Neuronal stem cell (in vitro differentiated cells): ENCODE results near the gene POLN.

ENCODE experiments used
- DNase-seq: peaks from one replicate; pipeline ENCODE4 v3.0.0-alpha.2; 2013; ENCODE audit warnings: low spot score
- H2AFZ ChIP-seq: one replicate; pipeline ENCODE4 v1.6.1; 2013; ENCODE audit warnings: mild to moderate bottlenecking, low read length, inconsistent platforms
- H2AK5ac ChIP-seq: 2 replicates; pipeline ENCODE4 v1.6.1; 2013; ENCODE audit warnings: low read depth, mild to moderate bottlenecking, inconsistent platforms, low read length, moderate library complexity, mixed read lengths
- H2BK120ac ChIP-seq: 2 replicates; pipeline ENCODE4 v1.6.1; 2013; ENCODE audit warnings: low read depth, mild to moderate bottlenecking, inconsistent platforms, low read length, moderate library complexity, mixed read lengths
- H2BK12ac ChIP-seq: one replicate; pipeline ENCODE4 v1.6.1; 2013; ENCODE audit warnings: low read length, inconsistent platforms
- H2BK15ac ChIP-seq: 2 replicates; pipeline ENCODE4 v1.6.1; 2013; ENCODE audit warnings: mild to moderate bottlenecking, low read length, inconsistent platforms, mixed read lengths
- H2BK5ac ChIP-seq: one replicate; pipeline ENCODE4 v1.6.1; 2013; ENCODE audit warnings: inconsistent platforms, mild to moderate bottlenecking, low read length, moderate library complexity
- H3K14ac ChIP-seq: one replicate; pipeline ENCODE4 v1.6.1; 2013; ENCODE audit warnings: low read length, inconsistent platforms
- H3K18ac ChIP-seq: 2 replicates; pipeline ENCODE4 v1.6.1; 2013; ENCODE audit warnings: low read length, inconsistent platforms
- H3K23ac ChIP-seq: 2 replicates; pipeline ENCODE4 v1.6.1; 2013; ENCODE audit warnings: low read depth, mild to moderate bottlenecking, mixed read lengths, low read length, inconsistent platforms; ENCODE audit not compliant: poor library complexity
- H3K27ac ChIP-seq: replicated peaks from 3 replicates; pipeline ENCODE4 v1.5.1; 2013; ENCODE audit warnings: low read length, inconsistent platforms
- H3K27me3 ChIP-seq, 3 experiments: 2 replicates each; pipeline ENCODE4 v1.6.1; 2013; ENCODE audit warnings: low read length in 3 of 3, mild to moderate bottlenecking in 2 of 3, inconsistent platforms in 1 of 3, low read depth in 1 of 3, mixed read lengths in 1 of 3, moderate library complexity in 1 of 3; ENCODE audit not compliant: control insufficient read depth in 3 of 3, insufficient read depth in 3 of 3
- H3K36me3 ChIP-seq, 2 donors: replicated peaks in 1 of 2; 2 replicates each; pipeline ENCODE4 v1.6.1; 2013; ENCODE audit warnings: low read length in 2 of 2; ENCODE audit not compliant: control insufficient read depth in 2 of 2, insufficient read depth in 2 of 2
- H3K4ac ChIP-seq: 2 replicates; pipeline ENCODE4 v1.6.1; 2013; ENCODE audit warnings: inconsistent platforms, mild to moderate bottlenecking, low read length, moderate library complexity
- H3K4me1 ChIP-seq, 2 donors: 1 replicate in 1 of 2; 2 replicates in 1 of 2; pipeline ENCODE4 v1.6.1; 2013; ENCODE audit warnings: low read length in 2 of 2, low read depth in 1 of 2; ENCODE audit not compliant: control insufficient read depth in 2 of 2, insufficient read depth in 1 of 2
- H3K4me2 ChIP-seq: one replicate; pipeline ENCODE4 v1.6.1; 2013; ENCODE audit warnings: mild to moderate bottlenecking, low read length, inconsistent platforms; ENCODE audit not compliant: insufficient read depth, poor library complexity, severe bottlenecking
- H3K4me3 ChIP-seq, 2 donors: 2 replicates each; pipeline ENCODE4 v1.5.1; 2013; ENCODE audit warnings: low read length in 2 of 2, mild to moderate bottlenecking in 2 of 2, inconsistent platforms in 1 of 2, moderate library complexity in 1 of 2
- H3K79me1 ChIP-seq: one replicate; pipeline ENCODE4 v1.6.1; 2013; ENCODE audit warnings: low read depth, mild to moderate bottlenecking, inconsistent platforms, low read length, moderate library complexity
- H3K9ac ChIP-seq: one replicate; pipeline ENCODE4 v1.6.1; 2013; ENCODE audit warnings: mild to moderate bottlenecking, low read depth, low read length, inconsistent platforms; ENCODE audit not compliant: poor library complexity
- H3K9me3 ChIP-seq, 2 donors: replicated peaks in 1 of 2; 2 replicates each; pipeline versions ENCODE3 to v1.6.1; 2013; ENCODE audit warnings: low read length in 2 of 2, mild to moderate bottlenecking in 2 of 2, inconsistent platforms in 1 of 2, low read depth in 1 of 2, mixed read lengths in 1 of 2, moderate library complexity in 1 of 2; ENCODE audit not compliant: control insufficient read depth in 2 of 2, insufficient read depth in 1 of 2
- H4K8ac ChIP-seq: one replicate; pipeline ENCODE4 v1.6.1; 2013; ENCODE audit warnings: low read depth, mild to moderate bottlenecking, inconsistent platforms, low read length, moderate library complexity
- H4K91ac ChIP-seq: one replicate; pipeline ENCODE4 v1.6.1; 2013; ENCODE audit warnings: low read length, low read depth, mild to moderate bottlenecking, inconsistent platforms; ENCODE audit not compliant: poor library complexity
- WGBS, 2 donors: extraction: QIAGEN DNeasy Blood & Tissue Kit; methylation state at CpG; one replicate each; pipeline ENCODE4 v1.1.7; 2013; ENCODE audit warnings: missing lambda C conversion rate in 2 of 2, mixed read lengths in 1 of 2; ENCODE audit not compliant: insufficient read length in 2 of 2, insufficient replicate concordance in 1 of 2; ENCODE audit errors: extremely low coverage in 2 of 2; 5-methylcytosine and 5-hydroxymethylcytosine counted together

Gene POLN

GRCh38 chr4:2044119-2044485, 197.8 kb downstream of the POLN start:
- H3K9me3 ChIP-seq: peaks cover 0 to 7% of the 10 kb centered on the region in 2 donors
- H3K4me3 ChIP-seq: no peak overlapping the region
- H3K79me1 ChIP-seq: peaks cover 7% of the 10 kb centered on the region
- H2BK15ac ChIP-seq: no peak overlapping the region
- H4K8ac ChIP-seq: no peak overlapping the region
- no CpG with 5 or more reads among the region's 6 CpGs for WGBS, 2 donors
- no peak overlapping the region for H2AFZ ChIP-seq
- no peak overlapping the region for H3K4me2 ChIP-seq
- H2BK12ac ChIP-seq: no peak overlapping the region
- peak overlapping the region; percentile 56 for H2AK5ac ChIP-seq
- peaks cover 0 to 17% of the 10 kb centered on the region in 2 donors for H3K36me3 ChIP-seq
- H3K4me1 ChIP-seq: peaks cover 2 to 5% of the 10 kb centered on the region in 2 donors
- no peak overlapping the region for H3K9ac ChIP-seq
- no peak overlapping the region for H3K4ac ChIP-seq
- no peak for DNase-seq
- H3K27me3 ChIP-seq: peaks cover 12 to 27% (median 18%) of the 10 kb centered on the region in 3 experiments
- no peak overlapping the region for H2BK5ac ChIP-seq
- H4K91ac ChIP-seq: no peak overlapping the region
- no peak overlapping the region for H2BK120ac ChIP-seq
- H3K18ac ChIP-seq: no peak overlapping the region
- no peak overlapping the region for H3K14ac ChIP-seq
- H3K23ac ChIP-seq: no peak overlapping the region
- no peak overlapping the region for H3K27ac ChIP-seq

- peaks cover 12 to 30% (median 18%) of the 10 kb centered on the region in 3 experiments for H3K27me3 ChIP-seq
- H2AK5ac ChIP-seq: peak overlapping the region; percentile 56
- no peak overlapping the region for H3K4me2 ChIP-seq
- no peak overlapping the region for H4K8ac ChIP-seq
- H3K9me3 ChIP-seq: peaks cover 0 to 7% of the 10 kb centered on the region in 2 donors
- no peak overlapping the region for H2BK15ac ChIP-seq
- no peak overlapping the region for H3K27ac ChIP-seq
- no CpG with 5 or more reads among the region's 18 CpGs for WGBS, 2 donors
- no peak overlapping the region for H3K23ac ChIP-seq
- peaks cover 7% of the 10 kb centered on the region for H3K79me1 ChIP-seq
- H2AFZ ChIP-seq: no peak overlapping the region
- H2BK120ac ChIP-seq: no peak overlapping the region
- H3K36me3 ChIP-seq: peaks cover 0 to 17% of the 10 kb centered on the region in 2 donors
- H3K4ac ChIP-seq: no peak overlapping the region
- H3K14ac ChIP-seq: peak overlapping the region; percentile 47
- no peak for DNase-seq
- peak overlapping the region; percentile 24 for H3K9ac ChIP-seq
- no peak overlapping the region for H3K18ac ChIP-seq
- H4K91ac ChIP-seq: no peak overlapping the region
- peak overlapping the region in 1 of 2 donors; percentile 61 for H3K4me3 ChIP-seq
- H2BK5ac ChIP-seq: no peak overlapping the region
- peaks cover 2 to 5% of the 10 kb centered on the region in 2 donors for H3K4me1 ChIP-seq
- no peak overlapping the region for H2BK12ac ChIP-seq
These were observed 198.4 kb downstream of the POLN start for GRCh38 chr4:2043396-2044118.

- Histone ChIP-seq H3K27ac (no peak overlapping the region), H3K18ac (peak overlapping the region; percentile 59), H3K4ac (no peak overlapping the region), H3K14ac (no peak overlapping the region), H2AFZ (no peak overlapping the region), H3K4me3 (peak overlapping the region; percentile 61 to 90), H3K9me3 (peaks cover 0 to 7% of the 10 kb centered on the region in 2 donors), H4K8ac (no peak overlapping the region), H3K79me1 (peaks cover 7% of the 10 kb centered on the region), H4K91ac (no peak overlapping the region), H2BK5ac (no peak overlapping the region), H3K4me1 (peaks cover 2 to 5% of the 10 kb centered on the region in 2 donors), H3K4me2 (peak overlapping the region; percentile 89), H3K27me3 (peaks cover 12 to 30% (median 18%) of the 10 kb centered on the region in 3 experiments), H2BK15ac (no peak overlapping the region), H3K9ac (peak overlapping the region; percentile 53), H3K36me3 (peaks cover 0 to 17% of the 10 kb centered on the region in 2 donors), H2BK120ac (no peak overlapping the region), H2BK12ac (no peak overlapping the region), H3K23ac (peak overlapping the region; percentile 52), H2AK5ac (peak overlapping the region; percentile 61)
- no peak for DNase-seq
- WGBS, 2 donors: no CpG with 5 or more reads among the region's 8 CpGs
These were observed 198.9 kb downstream of the POLN start for GRCh38 chr4:2042947-2043395.

GRCh38 chr4:2042204-2042946, 199.5 kb downstream of the POLN start:
- peak overlapping the region; percentile 77 for H3K9ac ChIP-seq
- peak overlapping the region; percentile 61 to 90 for H3K4me3 ChIP-seq
- H3K27ac ChIP-seq: no peak overlapping the region
- peak overlapping the region; percentile 64 for H3K18ac ChIP-seq
- no peak overlapping the region for H2BK120ac ChIP-seq
- no peak overlapping the region for H4K91ac ChIP-seq
- H3K9me3 ChIP-seq: peaks cover 0 to 7% of the 10 kb centered on the region in 2 donors
- no peak overlapping the region for H4K8ac ChIP-seq
- peak overlapping the region; percentile 93 for H2AFZ ChIP-seq
- H3K36me3 ChIP-seq: peaks cover 0 to 17% of the 10 kb centered on the region in 2 donors
- H2BK5ac ChIP-seq: no peak overlapping the region
- DNase-seq: no peak
- peak overlapping the region; percentile 61 for H2AK5ac ChIP-seq
- no peak overlapping the region for H2BK15ac ChIP-seq
- H3K4ac ChIP-seq: no peak overlapping the region
- no peak overlapping the region for H2BK12ac ChIP-seq
- peaks cover 12 to 30% (median 18%) of the 10 kb centered on the region in 3 experiments for H3K27me3 ChIP-seq
- peak overlapping the region; percentile 85 for H3K23ac ChIP-seq
- no CpG with 5 or more reads among the region's 80 CpGs for WGBS, 2 donors
- peaks cover 2 to 5% of the 10 kb centered on the region in 2 donors for H3K4me1 ChIP-seq
- H3K79me1 ChIP-seq: peaks cover 7% of the 10 kb centered on the region
- peak overlapping the region; percentile 89 for H3K4me2 ChIP-seq
- no peak overlapping the region for H3K14ac ChIP-seq
